Retinal pigment epithelial cell (primary cell): ENCODE results near the gene C11orf21.

Experiments
- DNase-seq: peaks from one replicate; pipeline ENCODE4 v3.0.0-alpha.2; 2010; ENCODE audit warnings: low read depth
- H3K4me3 ChIP-seq: 2 replicates; pipeline ENCODE4 v1.5.1; 2011; ENCODE audit warnings: mild to moderate bottlenecking, low read length, control low read depth, moderate library complexity
- CTCF ChIP-seq: conservative IDR thresholded peaks from 2 replicates; pipeline ENCODE4 v1.5.1; 2011; ENCODE audit warnings: low read depth, low read length, control low read depth, inconsistent platforms

Gene C11orf21

GRCh38 chr11:2273311-2273710 is 28.4 kb downstream of the C11orf21 start:
- DNase-seq: no peak
- TF ChIP-seq CTCF: no peak
- H3K4me3 ChIP-seq: no peak overlapping the region

GRCh38 chr11:2272946-2273280 is 28.8 kb downstream of the C11orf21 start:
- no peak for TF ChIP-seq CTCF
- H3K4me3 ChIP-seq: no peak overlapping the region
- DNase-seq: no peak

DNA sequence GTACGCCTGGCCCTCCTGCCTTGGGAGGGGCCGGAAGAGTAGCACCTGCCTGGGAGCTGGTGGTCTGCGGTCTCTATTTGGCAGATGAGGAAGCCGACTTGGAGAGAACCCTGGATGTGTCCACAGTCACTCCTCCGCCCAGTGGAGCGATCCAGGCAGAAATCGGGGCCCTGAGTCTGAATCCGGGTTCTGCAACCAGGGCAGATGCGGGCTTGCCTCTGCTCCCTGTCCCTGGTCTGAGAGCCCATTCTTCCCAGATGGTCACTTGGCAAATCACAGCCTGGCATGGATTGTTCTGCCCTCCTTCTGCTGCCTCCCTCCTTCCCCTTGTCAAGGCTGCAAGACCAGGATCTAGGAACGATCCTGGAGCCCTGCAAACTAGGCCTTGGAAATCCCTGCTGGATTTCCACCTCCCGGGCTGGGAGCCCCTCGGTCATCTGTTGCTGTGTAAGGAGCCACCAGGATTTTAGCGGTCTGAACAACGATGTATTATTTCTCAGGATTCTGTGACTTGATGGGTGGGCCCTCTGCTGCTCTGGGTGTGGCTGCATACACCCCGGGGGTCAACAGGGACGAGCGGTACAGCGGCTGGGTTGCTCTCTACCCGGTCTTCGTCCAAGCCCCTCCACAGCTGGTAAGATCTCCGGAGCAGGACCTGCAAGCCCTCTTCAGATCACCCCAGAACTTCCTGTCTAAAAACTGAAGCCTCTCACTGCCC is 29.3 kb downstream of the C11orf21 start:
- no peak for TF ChIP-seq CTCF
- no peak for DNase-seq
- H3K4me3 ChIP-seq: no peak overlapping the region

DNA sequence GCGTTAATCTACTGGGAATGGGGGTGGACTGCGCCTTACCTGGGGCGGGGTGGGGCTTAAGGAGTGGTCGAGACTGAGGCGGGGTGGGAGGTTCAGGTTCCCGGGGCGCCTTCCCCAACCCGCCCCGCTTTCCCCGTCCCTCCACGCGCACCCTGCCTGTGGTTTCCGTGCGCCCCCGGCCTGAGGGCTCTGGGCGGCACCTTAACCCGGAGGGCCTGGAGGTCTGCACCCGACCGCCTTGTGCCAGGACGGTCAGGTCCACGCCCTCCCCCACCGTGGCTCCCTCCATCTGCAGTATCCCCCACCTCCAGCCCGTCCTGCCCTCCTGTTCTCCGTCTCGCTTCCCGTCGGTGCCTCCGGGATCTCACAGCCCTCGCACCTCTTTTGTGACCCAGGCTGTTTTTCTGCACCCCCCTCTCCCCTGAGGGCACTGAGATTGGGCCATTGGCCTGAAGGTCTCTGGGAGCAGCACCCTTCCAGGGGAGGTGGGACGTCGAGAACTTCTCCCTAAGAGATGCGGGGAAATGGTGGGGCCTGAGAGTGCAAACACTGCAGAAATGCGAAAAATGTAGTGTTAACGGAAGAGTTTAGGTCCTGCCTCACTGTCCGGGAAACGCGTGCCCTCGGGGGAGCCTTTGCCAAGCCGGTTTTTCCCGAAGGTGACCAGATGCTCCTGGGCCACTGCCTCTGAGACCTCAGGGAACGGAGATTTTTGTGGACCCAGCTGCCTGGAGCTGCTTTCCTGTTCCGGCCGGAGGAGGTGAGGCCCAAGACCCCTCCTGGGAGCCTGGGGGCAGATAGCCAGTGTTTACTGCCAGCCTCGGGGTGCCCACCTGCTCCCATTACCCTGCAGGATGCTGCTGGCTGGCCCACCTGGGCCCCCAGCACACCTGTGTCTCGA is 30.1 kb downstream of the C11orf21 start:
- DNase-seq: no peak
- H3K4me3 ChIP-seq: no peak overlapping the region
- no peak for TF ChIP-seq CTCF

DNA sequence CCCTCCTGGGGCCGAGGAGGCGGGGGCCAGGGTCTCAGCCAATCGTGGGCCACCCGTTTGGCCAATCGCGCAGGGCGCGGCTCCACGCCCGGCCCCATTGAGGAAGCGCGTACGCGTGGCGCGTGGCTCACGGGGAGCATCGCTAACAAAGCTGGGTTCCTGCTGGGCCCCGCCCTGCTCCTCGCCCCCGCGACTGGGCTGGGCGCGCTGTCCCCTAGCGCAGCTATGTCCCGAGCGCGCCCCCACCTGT is 30.7 kb downstream of the C11orf21 start:
- no peak for TF ChIP-seq CTCF
- H3K4me3 ChIP-seq: no peak overlapping the region
- DNase-seq: no peak

GRCh38 chr11:2270322-2271076 is 31.2 kb downstream of the C11orf21 start, which contains the start of gene ASCL2:
Gene ASCL2 (minus strand): TSS chr11:2270588. CDS start chr11:2270332, 256 bp downstream.
- no peak for DNase-seq
- no peak within 1 kb of the TSS for H3K4me3 ChIP-seq
- no peak for TF ChIP-seq CTCF
